Measurements from ENCODE around the gene NFILZ. TPM values are rescaled to one million over a fixed set of nuclear protein-coding genes. Genes with fewer than 3 reads are reported as not detected.

NFILZ gene
- total RNA-seq, 1 experiment from 2014 or later = not detected

Other genes starting within 250 kb of the NFILZ start
- gene RAB11B, start 240.3 kb upstream of the NFILZ start, total RNA-seq (2014; rRNA removed; shearing (Covaris generic)) = 24.0 and 37.1 TPM in 2 replicates
- 20.0 and 25.2 TPM in 2 replicates for gene MARCHF2, start 217.3 kb upstream of the NFILZ start, total RNA-seq (2014; rRNA removed; shearing (Covaris generic))
- 162 and 178 TPM in 2 replicates for gene HNRNPM, start 185.7 kb upstream of the NFILZ start, total RNA-seq (2014; rRNA removed; shearing (Covaris generic))
- not detected in 2 replicates for gene PRAM1, start 128.0 kb upstream of the NFILZ start, total RNA-seq (2014; rRNA removed; shearing (Covaris generic))
- gene ZNF414, start 116.5 kb upstream of the NFILZ start, total RNA-seq (2014; rRNA removed; shearing (Covaris generic)) = 9.8 and 15.7 TPM in 2 replicates
- gene MYO1F, start 53.2 kb upstream of the NFILZ start, total RNA-seq (2014; rRNA removed; shearing (Covaris generic)) = not detected in 2 replicates
- not detected in 2 replicates for gene ADAMTS10, start 19.9 kb upstream of the NFILZ start, total RNA-seq (2014; rRNA removed; shearing (Covaris generic))
- gene ACTL9, start 68.2 kb downstream of the NFILZ start, total RNA-seq (2014; rRNA removed; shearing (Covaris generic)) = not detected in 2 replicates
- not detected in 2 replicates for gene OR2Z1, start 91.0 kb downstream of the NFILZ start, total RNA-seq (2014; rRNA removed; shearing (Covaris generic))
- 9.4 and 14.8 TPM in 2 replicates for gene ZNF558, start 201.7 kb downstream of the NFILZ start, total RNA-seq (2014; rRNA removed; shearing (Covaris generic))
- gene MBD3L1, start 201.7 kb downstream of the NFILZ start, total RNA-seq (2014; rRNA removed; shearing (Covaris generic)) = not detected in 2 replicates